ENCODE data around the gene FCRL6.

FCRL6 gene

GRCh38 chr1:159838715-159839114 is 36.6 kb downstream of the FCRL6 start:
- no peak for DNase-seq

- DNase-seq = no peak
Observed at GRCh38 chr1:159839116-159839849, 37.1 kb downstream of the FCRL6 start.

GRCh38 chr1:159841749-159842148 is 39.6 kb downstream of the FCRL6 start:
- DNase-seq = no peak

GRCh38 chr1:159843459-159843858 is 41.3 kb downstream of the FCRL6 start:
- no peak for DNase-seq

GRCh38 chr1:159845751-159846629 is 43.8 kb downstream of the FCRL6 start:
- no peak for DNase-seq

- DNase-seq = no peak
Observed at GRCh38 chr1:159847231-159847630, 45.1 kb downstream of the FCRL6 start.

- DNase-seq = no peak
Observed at GRCh38 chr1:159848326-159848725, 46.2 kb downstream of the FCRL6 start.

GRCh38 chr1:159849626-159850366 is 47.6 kb downstream of the FCRL6 start:
- no peak for DNase-seq

GRCh38 chr1:159851407-159851806 is 49.2 kb downstream of the FCRL6 start:
- DNase-seq = no peak

- DNase-seq = no peak
Observed at GRCh38 chr1:159853417-159854115, 51.4 kb downstream of the FCRL6 start.

- peak; percentile 12 for DNase-seq
Observed at GRCh38 chr1:159854116-159854692, 52.0 kb downstream of the FCRL6 start.

- DNase-seq = peak; percentile 34
Observed at GRCh38 chr1:159854693-159855192, 52.6 kb downstream of the FCRL6 start.

- DNase-seq = no peak
Observed at GRCh38 chr1:159855709-159856108, 53.5 kb downstream of the FCRL6 start.

GRCh38 chr1:159856576-159856975 is 54.4 kb downstream of the FCRL6 start:
- DNase-seq = no peak

- DNase-seq = no peak
Observed at GRCh38 chr1:159857889-159858288, 55.7 kb downstream of the FCRL6 start.

- no peak for DNase-seq
Observed at GRCh38 chr1:159859767-159860322, 57.7 kb downstream of the FCRL6 start.

- peak; percentile 25 for DNase-seq
Observed at GRCh38 chr1:159860456-159860855, 58.3 kb downstream of the FCRL6 start.

- DNase-seq = no peak
Observed at GRCh38 chr1:159861218-159861617, 59.1 kb downstream of the FCRL6 start.

- DNase-seq = no peak
Observed at GRCh38 chr1:159862031-159862430, 59.9 kb downstream of the FCRL6 start.

- no peak for DNase-seq
Observed at GRCh38 chr1:159862557-159862956, 60.4 kb downstream of the FCRL6 start, which contains the start of gene VSIG8. Gene VSIG8 (minus strand): TSS chr1:159862657. CDS start chr1:159862521, 136 bp downstream.

GRCh38 chr1:159864262-159864661 is 62.1 kb downstream of the FCRL6 start:
- DNase-seq = no peak
